Measurements from ENCODE around the gene DLG2. TPM values are rescaled to one million over a fixed set of nuclear protein-coding genes. Genes with fewer than 3 reads are reported as not detected.

DLG2 gene
- total RNA-seq, 1 donor from 2014 or later, result 2.4 TPM

DNA sequence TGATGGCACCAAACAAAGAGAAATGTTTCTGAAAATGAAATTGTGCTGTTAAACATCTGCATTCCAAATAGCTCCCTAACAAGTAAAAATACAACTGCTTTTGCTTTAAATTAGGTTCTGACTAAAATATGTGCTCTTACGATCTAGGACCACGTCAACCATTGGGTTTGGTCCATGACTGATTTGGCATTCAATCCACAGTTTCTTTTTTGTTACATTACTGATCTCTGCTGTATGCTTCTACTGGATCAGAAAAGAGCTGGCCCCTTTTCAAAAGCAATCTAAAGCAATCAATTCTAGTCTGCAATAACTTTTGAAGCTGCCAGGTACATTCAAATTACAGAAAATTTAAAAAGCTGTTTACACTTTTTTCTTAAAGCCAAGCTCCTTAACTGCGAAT, 1293.9 kb downstream of the DLG2 start:
- Mint-ChIP-seq H3K4me1 (ENCODE audit: low read depth) (peaks cover 2% of the 10 kb centered on the region), H3K27me3 (no peaks in the 10 kb centered on the region), H3K4me3 (ENCODE audit: low read depth) (no peak overlapping the region), H3K9me3 (ENCODE audit: low read depth) (no peaks in the 10 kb centered on the region), H3K27ac (no peak overlapping the region), H3K36me3 (ENCODE audit: insufficient read depth) (no peaks in the 10 kb centered on the region)
- DNase-seq (ENCODE audit: low spot score, unreplicated experiment), result no peak
- no peak for TF ChIP-seq CTCF (IDR thresholded peaks at IDR 0.05; ENCODE audit: unreplicated experiment)

GRCh38 chr11:84322211-84322610, 1304.9 kb downstream of the DLG2 start:
- H3K27me3 Mint-ChIP-seq, result peaks cover 3% of the 10 kb centered on the region
- TF ChIP-seq CTCF (IDR thresholded peaks at IDR 0.05; ENCODE audit: unreplicated experiment), result no peak
- no peak overlapping the region for H3K27ac Mint-ChIP-seq
- no peaks in the 10 kb centered on the region for H3K9me3 Mint-ChIP-seq (ENCODE audit: low read depth)
- H3K36me3 Mint-ChIP-seq (ENCODE audit: insufficient read depth), result no peaks in the 10 kb centered on the region
- DNase-seq (ENCODE audit: low spot score, unreplicated experiment), result no peak
- H3K4me3 Mint-ChIP-seq (ENCODE audit: low read depth), result no peak overlapping the region
- H3K4me1 Mint-ChIP-seq (ENCODE audit: low read depth), result peaks cover 2% of the 10 kb centered on the region

- no peak overlapping the region for H3K27ac Mint-ChIP-seq
- DNase-seq (ENCODE audit: low spot score, unreplicated experiment), result no peak
- no peaks in the 10 kb centered on the region for H3K36me3 Mint-ChIP-seq (ENCODE audit: insufficient read depth)
- H3K4me3 Mint-ChIP-seq (ENCODE audit: low read depth), result no peak overlapping the region
- no peaks in the 10 kb centered on the region for H3K9me3 Mint-ChIP-seq (ENCODE audit: low read depth)
- no peak for TF ChIP-seq CTCF (IDR thresholded peaks at IDR 0.05; ENCODE audit: unreplicated experiment)
- peaks cover 4% of the 10 kb centered on the region for H3K4me1 Mint-ChIP-seq (ENCODE audit: low read depth)
- peaks cover 5% of the 10 kb centered on the region for H3K27me3 Mint-ChIP-seq
Measured at GRCh38 chr11:84319863-84320262, 1307.3 kb downstream of the DLG2 start.

DNA sequence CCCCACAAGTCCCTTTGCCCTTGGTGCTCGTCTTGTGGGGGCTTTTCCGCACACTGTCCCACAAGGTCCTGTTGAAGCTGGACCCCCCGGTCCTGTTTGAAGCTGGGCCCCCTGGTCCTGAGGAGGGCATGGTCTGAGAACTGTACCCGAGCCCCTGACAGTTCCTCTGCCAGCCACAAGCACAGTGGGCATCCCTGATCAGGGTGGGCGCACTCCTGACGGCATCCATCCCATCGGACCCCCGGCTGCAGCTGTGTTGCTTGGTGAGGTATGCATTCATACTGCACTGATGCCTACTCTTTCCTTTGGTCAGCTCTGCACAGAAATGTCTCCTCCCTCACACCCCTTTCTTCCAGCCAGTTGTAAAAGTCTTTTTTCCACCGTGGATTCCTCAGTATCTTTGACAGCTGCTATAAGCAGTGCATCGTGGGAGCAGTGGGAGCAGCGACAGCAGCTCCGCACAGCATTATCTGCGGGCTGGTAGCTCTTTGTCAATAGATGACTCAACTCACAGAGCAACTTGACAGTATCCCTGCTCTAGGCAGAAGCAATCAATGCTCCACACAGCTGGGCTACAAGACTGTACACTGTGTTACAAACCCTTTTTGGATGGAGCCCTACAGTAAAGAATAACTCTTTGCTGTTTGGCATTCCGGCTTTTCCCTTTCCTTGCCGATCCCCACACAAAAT, 1310.1 kb downstream of the DLG2 start:
- Mint-ChIP-seq H3K4me1 (ENCODE audit: low read depth) (peaks cover 4% of the 10 kb centered on the region), H3K27me3 (peaks cover 5% of the 10 kb centered on the region), H3K4me3 (ENCODE audit: low read depth) (no peak overlapping the region), H3K9me3 (ENCODE audit: low read depth) (no peaks in the 10 kb centered on the region), H3K36me3 (ENCODE audit: insufficient read depth) (no peaks in the 10 kb centered on the region), H3K27ac (no peak overlapping the region)
- no peak for TF ChIP-seq CTCF (IDR thresholded peaks at IDR 0.05; ENCODE audit: unreplicated experiment)
- no peak for DNase-seq (ENCODE audit: low spot score, unreplicated experiment)

DNA sequence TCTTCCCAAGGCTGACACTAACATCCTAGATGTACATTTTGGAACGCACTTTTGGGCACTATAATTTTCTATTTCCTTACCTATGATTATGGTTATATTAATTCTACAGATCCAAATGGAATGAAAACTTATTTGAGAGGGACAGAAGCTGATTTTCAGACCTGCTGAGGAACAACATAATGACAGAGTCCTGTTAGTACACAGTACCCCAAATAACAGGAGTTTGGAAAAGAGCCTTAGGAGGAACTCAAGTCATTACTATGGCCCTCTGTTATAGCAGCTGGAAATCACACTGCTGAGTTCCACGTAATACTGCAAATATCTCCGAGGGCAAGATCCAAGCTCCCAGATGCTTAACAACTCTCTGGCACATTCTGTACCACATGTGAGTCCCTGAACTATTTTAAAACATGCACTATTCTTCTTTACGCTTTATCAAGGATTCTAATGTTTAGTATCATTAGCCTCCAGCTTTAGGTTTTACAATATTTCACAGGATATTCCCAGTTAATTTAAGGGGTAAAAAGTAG, 1313.2 kb downstream of the DLG2 start:
- no peak overlapping the region for H3K4me3 Mint-ChIP-seq (ENCODE audit: low read depth)

More for the DNA sequence above, 1313.2 kb downstream of the DLG2 start:
- H3K4me1 Mint-ChIP-seq (ENCODE audit: low read depth), result peaks cover 4% of the 10 kb centered on the region
- peaks cover 5% of the 10 kb centered on the region for H3K27me3 Mint-ChIP-seq
- no peak for TF ChIP-seq CTCF (IDR thresholded peaks at IDR 0.05; ENCODE audit: unreplicated experiment)
- DNase-seq (ENCODE audit: low spot score, unreplicated experiment), result no peak
- no peak overlapping the region for H3K27ac Mint-ChIP-seq
- H3K36me3 Mint-ChIP-seq (ENCODE audit: insufficient read depth), result no peaks in the 10 kb centered on the region
- H3K9me3 Mint-ChIP-seq (ENCODE audit: low read depth), result no peaks in the 10 kb centered on the region
